Head of caudate nucleus (tissue), 42 donors: ENCODE results near the gene SOCS6.

Source experiments
- DNase-seq, 42 donors: peaks; one replicate each; pipeline versions ENCODE4 v3.0.0 to v3.0.0-alpha.2; 2020 to 2021; ENCODE audit warnings: mixed read lengths in 7 of 42
- intact Hi-C: fragments of 100-400 bp; cut with DNase I; formaldehyde crosslinking; loops from one replicate; pipeline ENCODE4 v1.15.0; 2022

The SOCS6 gene

GRCh38 chr18:70311726-70312125 lies 22.9 kb downstream of the SOCS6 start:
- no peak for DNase-seq
- intact Hi-C loops, result no loop called here

GRCh38 chr18:70313640-70314039 lies 24.8 kb downstream of the SOCS6 start:
- no peak for DNase-seq
- intact Hi-C loops, result no loop called here

- intact Hi-C loops, result no loop called here
- DNase-seq, result no peak
Measured at GRCh38 chr18:70314151-70314782, 25.4 kb downstream of the SOCS6 start.

- DNase-seq, result no peak
- intact Hi-C loops, result no loop called here
Measured at GRCh38 chr18:70319187-70319586, 30.3 kb downstream of the SOCS6 start.

- DNase-seq, result no peak
- intact Hi-C loops, result no loop called here
Measured at GRCh38 chr18:70321616-70322015, 32.8 kb downstream of the SOCS6 start.

GRCh38 chr18:70322385-70322784 lies 33.5 kb downstream of the SOCS6 start:
- intact Hi-C loops, result no loop called here

GRCh38 chr18:70322928-70323327 lies 34.1 kb downstream of the SOCS6 start:
- DNase-seq, result peak in 6 of 42 donors; percentile 13 to 66 (median 24)
- intact Hi-C loops, result no loop called here

More at GRCh38 chr18:70322385-70322784, 33.5 kb downstream of the SOCS6 start:
- no peak for DNase-seq

GRCh38 chr18:70324897-70325296 lies 36.1 kb downstream of the SOCS6 start:
- intact Hi-C loops, result no loop called here
- DNase-seq, result no peak

GRCh38 chr18:70326255-70326654 lies 37.4 kb downstream of the SOCS6 start:
- DNase-seq, result no peak
- intact Hi-C loops, result no loop called here

- no peak for DNase-seq
- intact Hi-C loops, result no loop called here
Measured at GRCh38 chr18:70328169-70328568, 39.3 kb downstream of the SOCS6 start.

- intact Hi-C loops, result no loop called here
- no peak for DNase-seq
Measured at GRCh38 chr18:70329071-70329470, 40.2 kb downstream of the SOCS6 start.

- no peak for DNase-seq
- intact Hi-C loops, result no loop called here
Measured at GRCh38 chr18:70330887-70331286, 42.0 kb downstream of the SOCS6 start.

GRCh38 chr18:70331456-70332097 lies 42.7 kb downstream of the SOCS6 start:
- DNase-seq, result peak in 1 of 42 donors; percentile 35
- intact Hi-C loops, result no loop called here

- intact Hi-C loops, result no loop called here
- no peak for DNase-seq
Measured at GRCh38 chr18:70332694-70333093, 43.8 kb downstream of the SOCS6 start.

- intact Hi-C loops, result no loop called here
- DNase-seq, result no peak
Measured at GRCh38 chr18:70333316-70333715, 44.5 kb downstream of the SOCS6 start.

- intact Hi-C loops, result no loop called here
- peak in 1 of 42 donors; percentile 22 for DNase-seq
Measured at GRCh38 chr18:70333757-70334156, 44.9 kb downstream of the SOCS6 start.

GRCh38 chr18:70334264-70334663 lies 45.4 kb downstream of the SOCS6 start:
- DNase-seq, result no peak
- intact Hi-C loops, result no loop called here

GRCh38 chr18:70334728-70335329 lies 46.0 kb downstream of the SOCS6 start:
- intact Hi-C loops, result no loop called here
- DNase-seq, result no peak

GRCh38 chr18:70335892-70336726 lies 47.3 kb downstream of the SOCS6 start:
- no peak for DNase-seq
- intact Hi-C loops, result no loop called here
